GM19452 (cell line): ENCODE data around the gene SUPT6H.
"Not testable (repeated sequence)": the region's sequence is repeated elsewhere in the genome, so short reads cannot be mapped to it uniquely, and the experiment has no call there.

ENCODE experiments used
- ATAC-seq: cut with Tn5 transposase; IDR thresholded peaks from one replicate; pipeline ENCODE4 v1.9.1; 2021; ENCODE audit not compliant: unreplicated experiment

The SUPT6H gene

DNA sequence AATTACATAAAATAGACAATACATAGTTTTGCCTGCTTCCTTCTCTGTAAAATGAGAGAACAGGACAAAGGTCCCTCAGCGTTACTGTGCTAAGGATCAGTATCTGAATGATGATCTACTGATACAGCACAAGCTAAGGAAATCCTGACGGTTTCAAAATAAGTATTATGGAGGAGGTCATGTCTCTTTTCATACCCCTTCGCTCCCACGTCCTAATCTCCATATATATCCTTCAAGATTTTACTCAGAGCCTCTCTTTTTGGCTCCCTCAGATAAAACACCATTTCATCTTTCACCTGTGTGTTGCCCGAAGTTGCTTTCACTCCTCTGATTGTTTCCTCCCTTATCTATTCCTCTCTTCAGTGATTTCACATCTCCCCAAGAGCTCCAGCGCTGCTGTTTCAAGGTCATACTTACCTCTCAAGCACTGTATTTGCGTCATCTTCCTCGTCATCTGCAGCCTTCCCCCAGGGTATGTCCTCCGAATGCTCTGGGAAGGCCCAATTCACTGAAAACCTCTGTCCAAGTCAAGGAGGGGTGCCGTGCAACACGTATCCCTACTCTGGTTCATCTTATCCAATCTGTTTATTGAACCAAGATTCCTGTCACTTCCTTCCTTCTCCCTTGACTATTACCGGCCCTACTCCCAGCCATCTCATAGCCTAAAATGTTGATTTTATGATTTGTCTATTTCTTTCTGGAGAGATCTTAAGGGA lies 15.8 kb upstream of the SUPT6H start:
- ATAC-seq: no peak

GRCh38 chr17:28648698-28649097 lies 13.3 kb upstream of the SUPT6H start:
- no peak for ATAC-seq

- ATAC-seq: no peak
Measured at GRCh38 chr17:28655160-28655559, 6.8 kb upstream of the SUPT6H start.

DNA sequence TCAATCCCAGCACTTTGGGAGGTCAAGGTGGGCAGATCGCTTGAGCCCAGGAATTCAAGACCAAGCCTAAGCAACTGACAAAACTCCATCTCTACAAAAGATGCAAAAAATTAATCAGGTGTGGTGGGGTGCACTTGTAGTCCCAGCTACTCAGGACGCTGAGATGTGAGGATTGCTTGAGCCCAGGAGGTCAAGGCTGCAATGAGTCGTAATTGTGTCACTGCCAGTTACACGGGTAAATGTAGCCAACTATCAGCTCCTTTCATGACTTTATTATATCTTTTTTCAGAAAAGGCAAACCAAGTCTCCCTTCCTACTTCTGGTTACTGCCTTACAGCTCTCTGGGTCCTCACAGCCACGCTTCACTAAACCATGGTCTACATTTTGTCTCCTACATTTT lies 4.2 kb upstream of the SUPT6H start:
- no peak for ATAC-seq

- not testable (repeated sequence) for ATAC-seq
Measured at GRCh38 chr17:28658342-28658741, 3.7 kb upstream of the SUPT6H start.

GRCh38 chr17:28658766-28659496 lies 3.1 kb upstream of the SUPT6H start:
- ATAC-seq: not testable (repeated sequence)

DNA sequence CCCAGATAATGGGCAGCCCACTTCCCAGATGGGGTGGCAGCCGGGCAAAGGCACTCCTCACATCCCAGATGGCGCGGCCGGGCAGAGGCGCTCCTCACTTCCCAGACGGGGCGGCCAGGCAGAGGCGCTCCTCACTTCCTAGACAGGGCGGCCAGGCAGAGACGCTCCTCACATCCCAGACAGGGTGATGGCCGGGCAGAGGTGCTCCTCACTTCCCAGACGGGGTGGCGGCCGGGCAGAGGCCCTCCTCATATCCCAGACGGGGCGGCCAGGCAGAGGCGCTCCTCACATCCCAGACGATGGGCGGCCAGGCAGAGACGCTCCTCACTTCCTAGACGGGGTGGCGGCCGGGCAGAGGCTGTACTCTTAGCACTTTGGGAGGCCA lies 2.5 kb upstream of the SUPT6H start:
- ATAC-seq: not testable (repeated sequence)

DNA sequence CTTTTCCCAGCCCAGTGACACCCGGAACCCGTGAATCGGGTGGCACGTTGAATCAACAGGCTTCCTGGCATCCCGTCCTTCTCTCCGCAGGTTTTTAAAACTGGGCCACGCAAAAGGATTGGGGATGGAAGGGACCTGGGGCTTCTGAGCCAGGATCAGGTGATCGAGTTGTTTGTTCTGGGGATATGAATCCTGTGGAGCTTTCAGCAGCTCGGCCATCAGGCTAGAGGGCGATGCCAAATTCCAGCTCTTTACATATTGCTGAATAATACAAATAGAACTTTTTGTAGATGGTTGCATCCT lies 473 bp downstream of the SUPT6H start:
- no peak for ATAC-seq

- ATAC-seq: no peak
Measured at GRCh38 chr17:28663723-28664122, 1.7 kb downstream of the SUPT6H start.

- ATAC-seq: no peak
Measured at GRCh38 chr17:28665994-28666393, 4.0 kb downstream of the SUPT6H start.

- no peak for ATAC-seq
Measured at GRCh38 chr17:28667870-28668269, 5.9 kb downstream of the SUPT6H start.

- ATAC-seq: no peak
Measured at GRCh38 chr17:28669918-28670317, 7.9 kb downstream of the SUPT6H start.

DNA sequence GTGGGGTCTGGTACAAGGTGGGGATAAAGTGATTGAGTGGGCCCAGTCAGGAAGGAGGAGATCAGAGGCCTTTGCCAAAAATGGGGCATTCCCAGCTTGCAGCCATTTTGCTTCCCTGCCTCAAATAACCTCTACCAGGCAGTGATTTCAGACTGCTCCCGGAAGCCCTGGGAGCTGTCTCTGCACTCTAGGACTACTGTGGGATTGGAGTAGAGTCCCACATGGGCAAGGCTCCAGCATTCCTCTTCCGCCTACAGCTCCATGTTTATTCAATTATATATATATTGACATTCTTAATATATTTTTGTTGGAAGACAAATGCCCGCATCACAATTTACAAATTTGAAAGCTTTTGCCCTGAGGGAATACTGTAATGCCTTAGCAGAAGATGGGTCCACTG lies 13.5 kb downstream of the SUPT6H start:
- ATAC-seq: no peak

- ATAC-seq: no peak
Measured at GRCh38 chr17:28675980-28676379, 14.0 kb downstream of the SUPT6H start.

- ATAC-seq: no peak
Measured at GRCh38 chr17:28682655-28683054, 20.6 kb downstream of the SUPT6H start.

DNA sequence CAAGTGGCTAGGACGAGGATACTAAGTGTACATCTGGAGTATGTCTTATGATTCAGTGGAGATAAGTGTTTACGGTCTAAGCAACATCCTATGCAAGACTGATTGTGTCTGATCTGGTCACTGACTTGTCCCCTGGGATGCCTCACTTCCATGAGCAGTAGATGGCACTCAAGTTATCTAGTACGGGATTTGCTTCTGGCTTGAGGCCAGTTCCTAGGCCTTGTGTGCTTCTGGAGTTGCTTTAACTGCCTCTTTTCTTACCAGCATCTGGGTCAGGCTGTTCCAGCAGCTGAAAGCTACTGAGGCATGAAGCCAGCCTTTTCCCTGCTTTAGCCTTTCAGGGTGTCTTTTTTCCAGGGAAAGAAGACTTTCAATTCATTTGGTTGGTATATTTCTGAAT lies 23.0 kb downstream of the SUPT6H start:
- ATAC-seq: no peak

- ATAC-seq: no peak
Measured at GRCh38 chr17:28685366-28685765, 23.4 kb downstream of the SUPT6H start.

GRCh38 chr17:28686296-28686695 lies 24.3 kb downstream of the SUPT6H start:
- ATAC-seq: no peak

GRCh38 chr17:28688481-28688880 lies 26.5 kb downstream of the SUPT6H start:
- no peak for ATAC-seq

GRCh38 chr17:28689011-28689410 lies 27.0 kb downstream of the SUPT6H start:
- no peak for ATAC-seq

DNA sequence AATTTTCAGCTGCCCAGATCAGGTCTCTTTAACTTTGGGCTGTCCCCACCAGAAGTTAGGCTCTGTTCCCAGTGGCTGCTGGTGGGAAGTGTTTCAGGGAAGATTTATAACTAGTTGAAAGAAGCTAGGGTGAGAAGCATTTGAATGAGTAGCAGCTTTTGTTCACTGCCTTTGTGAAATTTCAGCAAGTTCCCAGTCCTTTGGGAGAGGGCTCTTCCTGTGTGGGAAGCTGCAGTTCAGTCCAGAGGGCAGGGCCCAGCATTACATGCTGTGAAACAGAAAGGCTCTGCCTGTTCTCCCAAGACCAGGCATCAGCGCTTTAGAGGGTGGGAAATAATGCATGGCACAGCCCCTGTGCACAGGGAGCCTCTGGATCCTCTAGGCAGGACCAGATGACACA lies 31.9 kb downstream of the SUPT6H start:
- no peak for ATAC-seq

GRCh38 chr17:28698253-28698941 lies 36.4 kb downstream of the SUPT6H start:
- no peak for ATAC-seq
